IMR-90 (cell line): ENCODE data around the gene EVI5. TPM values are rescaled to one million over a fixed set of nuclear protein-coding genes. Genes with fewer than 3 reads are reported as not detected.

Experiments used
- ATAC-seq: fragments of 200-7000 bp; cut with Tn5 transposase; 2 replicates; pipeline ENCODE4 v1.9.1; 2020; ENCODE audit warnings: low read depth, mild to moderate bottlenecking, moderate library complexity
- BruUV-seq: library from RNA; stranded (reverse); fragments of 400-500 nt; replicated peaks from 2 replicates; lab custom pipeline; 2021; lab: Mats Ljungman, UMichigan
- CTCF ChIA-PET: fragments of 300-600 bp; formaldehyde crosslinking; extraction: SDS; loops from one replicate; lab custom pipeline; 2021; ENCODE audit warnings: antibody characterized with exemption; lab: Yijun Ruan, JAX
- POLR2A ChIA-PET: fragments of 300-600 bp; sonication (Branson Sonifier 250); formaldehyde crosslinking; loops from one replicate; lab custom pipeline; 2022; ENCODE audit warnings: antibody characterized with exemption; ENCODE audit not compliant: unreplicated experiment; lab: Charles Lee
- DNase-seq: peaks from one replicate; pipeline ENCODE4 v3.0.0; 2013
- H2AFZ ChIP-seq: replicated peaks from 2 replicates; pipeline ENCODE3; 2013; ENCODE audit warnings: low read length, mild to moderate bottlenecking; ENCODE audit not compliant: poor library complexity
- H2AK5ac ChIP-seq: 2 replicates; pipeline ENCODE4 v1.6.1; 2013; ENCODE audit warnings: low read depth, low read length, inconsistent platforms
- H2AK9ac ChIP-seq: replicated peaks from 2 replicates; pipeline ENCODE3; 2013; ENCODE audit warnings: mild to moderate bottlenecking, low read depth, low read length, moderate library complexity; ENCODE audit not compliant: poor library complexity
- H2BK120ac ChIP-seq: 2 replicates; pipeline ENCODE4 v1.6.1; 2013; ENCODE audit warnings: low read depth, low read length, inconsistent platforms
- H2BK15ac ChIP-seq: 3 replicates; pipeline ENCODE4 v1.6.1; 2013; ENCODE audit warnings: low read depth, low read length, inconsistent platforms
- H2BK20ac ChIP-seq: 2 replicates; pipeline ENCODE4 v1.6.1; 2013; ENCODE audit warnings: low read depth, mild to moderate bottlenecking, inconsistent platforms, low read length, moderate library complexity
- H2BK5ac ChIP-seq: 2 replicates; pipeline ENCODE4 v1.6.1; 2013; ENCODE audit warnings: mild to moderate bottlenecking, low read depth, low read length, inconsistent platforms; ENCODE audit not compliant: poor library complexity, severe bottlenecking
- H3K14ac ChIP-seq: replicated peaks from 2 replicates; pipeline ENCODE4 v1.6.1; 2013; ENCODE audit warnings: low read depth, low read length, inconsistent platforms
- H3K18ac ChIP-seq: 2 replicates; pipeline ENCODE4 v1.6.1; 2013; ENCODE audit warnings: low read depth, low read length, control low read depth
- H3K23ac ChIP-seq: 2 replicates; pipeline ENCODE4 v1.6.1; 2013; ENCODE audit warnings: low read depth, low read length, inconsistent platforms
- H3K27ac ChIP-seq: 2 replicates; pipeline ENCODE4 v1.5.1; 2013; ENCODE audit warnings: mild to moderate bottlenecking, control low read depth, low read length; ENCODE audit not compliant: insufficient read depth
- H3K27me3 ChIP-seq: 2 replicates; pipeline ENCODE4 v1.6.1; 2013; ENCODE audit warnings: low read length; ENCODE audit not compliant: control insufficient read depth, insufficient read depth
- H3K36me3 ChIP-seq: 2 replicates; pipeline ENCODE4 v1.6.1; 2013; ENCODE audit warnings: low read length, mixed read lengths; ENCODE audit not compliant: control insufficient read depth, insufficient read depth
- H3K4ac ChIP-seq: 2 replicates; pipeline ENCODE4 v1.6.1; 2013; ENCODE audit warnings: low read depth, low read length, inconsistent platforms
- H3K4me1 ChIP-seq: 2 replicates; pipeline ENCODE4 v1.6.1; 2013; ENCODE audit warnings: low read length, mixed read lengths; ENCODE audit not compliant: control insufficient read depth, insufficient read depth
- H3K4me2 ChIP-seq: 2 replicates; pipeline ENCODE4 v1.6.1; 2013; ENCODE audit warnings: low read depth, mild to moderate bottlenecking, control low read depth, low read length, moderate library complexity
- H3K4me3 ChIP-seq: 2 replicates; pipeline ENCODE4 v1.5.1; 2013; ENCODE audit warnings: low read depth, mild to moderate bottlenecking, control low read depth, low read length, moderate library complexity; ENCODE audit not compliant: insufficient read depth
- H3K56ac ChIP-seq: 2 replicates; pipeline ENCODE4 v1.6.1; 2013; ENCODE audit warnings: low read length, inconsistent platforms; ENCODE audit not compliant: insufficient read depth; ENCODE audit errors: extremely low read depth
- H3K79me1 ChIP-seq, 2 experiments: 2 replicates each; pipeline ENCODE4 v1.6.1; 2013; ENCODE audit warnings: low read length in 2 of 2, inconsistent platforms in 1 of 2, low read depth in 1 of 2
- H3K9ac ChIP-seq: 2 replicates; pipeline ENCODE4 v1.6.1; 2013; ENCODE audit warnings: low read depth, low read length, control low read depth
- H3K9me1 ChIP-seq: 2 replicates; pipeline ENCODE4 v1.6.1; 2013; ENCODE audit warnings: low read length, inconsistent platforms; ENCODE audit not compliant: insufficient read depth
- H3K9me3 ChIP-seq: 2 replicates; pipeline ENCODE4 v1.6.1; 2013; ENCODE audit warnings: low read length; ENCODE audit not compliant: control insufficient read depth, insufficient read depth
- H4K20me1 ChIP-seq: 2 replicates; pipeline ENCODE4 v1.6.1; 2013; ENCODE audit warnings: low read length, inconsistent platforms; ENCODE audit not compliant: insufficient read depth
- H4K5ac ChIP-seq: 2 replicates; pipeline ENCODE4 v1.6.1; 2013; ENCODE audit warnings: mild to moderate bottlenecking, low read depth, low read length, control low read depth
- H4K8ac ChIP-seq, 2 experiments: 2 replicates each; pipeline ENCODE4 v1.6.1; 2013; ENCODE audit warnings: low read depth in 2 of 2, low read length in 2 of 2, control low read depth in 1 of 2, inconsistent platforms in 1 of 2
- H4K91ac ChIP-seq: 2 replicates; pipeline ENCODE4 v1.6.1; 2013; ENCODE audit warnings: low read depth, low read length, inconsistent platforms; ENCODE audit not compliant: insufficient read depth
- MAZ ChIP-seq: IDR thresholded peaks from 2 replicates; pipeline ENCODE4 v1.6.1; 2012; ENCODE audit warnings: low read depth, mild to moderate bottlenecking, low read length, improper control_type of control experiment, moderate library complexity, borderline replicate concordance
- MXI1 ChIP-seq: IDR thresholded peaks from 2 replicates; pipeline ENCODE4 v1.6.1; 2012; ENCODE audit warnings: low read depth, mild to moderate bottlenecking, low read length, moderate library complexity, borderline replicate concordance
- RAD21 ChIP-seq: IDR thresholded peaks from 2 replicates; pipeline ENCODE4 v1.6.1; 2012; ENCODE audit warnings: low read length, improper control_type of control experiment
- WGBS, 2 experiments: methylation state at CpG; one replicate each; pipeline versions ENCODE4 v1.1.5 to v1.1.7; 2013; ENCODE audit warnings: missing lambda C conversion rate in 2 of 2; ENCODE audit not compliant: insufficient read length in 1 of 2; ENCODE audit errors: extremely low coverage in 2 of 2; 5-methylcytosine and 5-hydroxymethylcytosine counted together
- dilution Hi-C: fragments of 300-500 bp; cut with HindIII; formaldehyde crosslinking; loops from one replicate; pipeline ENCODE4 v1.14.3; 2018; ENCODE audit warnings: low sequenced_read_pairs; ENCODE audit not compliant: unreplicated experiment
- in situ Hi-C: fragments of 300-500 bp; cut with MboI; formaldehyde crosslinking; loops from 3 replicates; pipeline ENCODE4 v1.14.3; 2019; ENCODE audit warnings: low sequenced_read_pairs, inconsistent platforms, mixed read lengths
- intact Hi-C: fragments of 100-400 bp; cut with micrococcal nuclease; formaldehyde crosslinking; loops from 2 replicates; pipeline ENCODE4 v1.10.0; 2022
- polyA plus RNA-seq, 3 experiments: library from polyadenylated mRNA; depleted of rRNA; stranded (reverse); fragments of >200 nt; gene quantifications; 2 replicates each; pipeline ENCODE4 v1.2.3, GENCODE V29; 2012; ENCODE audit warnings: low replicate concordance in 1 of 3
- total RNA-seq: library from RNA; depleted of rRNA; stranded (reverse); fragments of >200 nt; gene quantifications from 2 replicates; pipeline ENCODE4 v1.2.3, GENCODE V29; 2012

EVI5 gene
- total and polyA plus RNA-seq, 2 of the 4 experiments (the other 2 are of a cell fraction): 13.9 to 26.9 TPM

DNA sequence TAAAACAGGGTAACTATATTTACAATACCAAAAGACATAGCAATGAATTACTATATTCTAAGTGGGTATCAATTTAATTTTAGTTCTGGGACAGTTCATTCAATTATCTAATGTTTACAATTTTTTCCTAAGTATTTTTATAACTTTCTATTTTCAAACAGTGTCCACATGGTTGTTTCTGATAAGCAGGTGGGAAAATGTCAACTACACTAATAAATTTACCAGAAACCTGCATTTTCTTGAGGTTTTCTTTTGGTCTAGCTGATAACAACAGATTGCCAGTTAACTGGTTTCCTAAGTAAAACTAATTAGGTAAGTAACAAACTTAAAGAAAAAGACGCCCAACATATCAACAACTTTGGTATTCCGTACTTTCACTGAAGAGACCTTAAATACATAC lies 213.3 kb downstream of the EVI5 start:
- no CpG with 5 or more reads among the region's 2 CpGs for WGBS, 2 experiments
- dilution Hi-C loops: no loop called here
- no TSS peak for BruUV-seq

More for the DNA sequence above, 213.3 kb downstream of the EVI5 start:
- Histone ChIP-seq H2AFZ (no peak overlapping the region), H3K9ac (no peak overlapping the region), H4K91ac (no peak overlapping the region), H3K4me2 (no peak overlapping the region), H3K4me3 (no peak overlapping the region), H3K4me1 (no peaks in the 10 kb centered on the region), H3K18ac (no peak overlapping the region), H3K79me1 (no peaks in the 10 kb centered on the region; a peak in 1 of 4 replicates), H3K56ac (no peak overlapping the region), H4K5ac (no peak overlapping the region), H3K4ac (no peak overlapping the region), H2BK120ac (no peak overlapping the region), H3K27me3 (no peaks in the 10 kb centered on the region), H3K27ac (no peak overlapping the region), H3K14ac (no peak overlapping the region), H2AK9ac (no peak overlapping the region), H2BK5ac (no peak overlapping the region), H4K8ac (no peak overlapping the region), H3K9me3 (no peaks in the 10 kb centered on the region), H2BK20ac (no peak overlapping the region), H2BK15ac (no peak overlapping the region), H3K23ac (no peak overlapping the region), H4K20me1 (no peaks in the 10 kb centered on the region), H2AK5ac (no peak overlapping the region), H3K36me3 (peaks cover 2% of the 10 kb centered on the region; the same call in 1 of the 2 replicates), H3K9me1 (no peaks in the 10 kb centered on the region)
- CTCF ChIA-PET: no interaction called here
- POLR2A ChIA-PET: no interaction called here
- DNase-seq (no peak), ATAC-seq (no peak)
- intact Hi-C loops: no loop called here
- in situ Hi-C loops: no loop called here
- TF ChIP-seq MAZ: no peak
- no peak for TF ChIP-seq RAD21
- TF ChIP-seq MXI1: no peak
